Gastroesophageal sphincter (tissue), 4 donors: ENCODE data around the gene HMOX2. TPM values are rescaled to one million over a fixed set of nuclear protein-coding genes. Genes with fewer than 3 reads are reported as not detected.

Experiments
- ATAC-seq: fragments of 150-250 bp; one replicate; pipeline ENCODE4 v1.9.1; 2016; ENCODE audit warnings: mild to moderate bottlenecking, moderate library complexity
- H3K27ac ChIP-seq, 4 donors: fragments of 200-600 bp; sonication (generic) in 3 of 4; 1 replicate in 3 of 4; 2 replicates in 1 of 4; pipeline ENCODE4 v1.5.1; 2016 to 2019
- H3K27me3 ChIP-seq: fragments of 200-600 bp; sonication (generic); one replicate; pipeline ENCODE4 v1.5.1; 2019
- H3K36me3 ChIP-seq, 2 donors: fragments of 200-600 bp; sonication (generic); one replicate each; pipeline ENCODE4 v1.5.1; 2019; ENCODE audit warnings: control low read depth in 1 of 2
- H3K4me1 ChIP-seq, 3 donors: fragments of 200-600 bp; sonication (generic); 1 replicate in 2 of 3; 2 replicates in 1 of 3; pipeline ENCODE4 v1.5.1; 2016 to 2019; ENCODE audit warnings: control low read depth in 2 of 3
- H3K4me3 ChIP-seq, 2 donors: fragments of 200-600 bp; sonication (generic); one replicate each; pipeline ENCODE4 v1.5.1; 2019; ENCODE audit warnings: mild to moderate bottlenecking in 1 of 2, moderate library complexity in 1 of 2
- H3K9me3 ChIP-seq, 3 donors: fragments of 200-600 bp; sonication (generic); one replicate each; pipeline ENCODE4 v1.5.1; 2017 to 2019; ENCODE audit warnings: control low read depth in 2 of 3
- CTCF ChIP-seq, 4 experiments: fragments of 200-600 bp in 2 of 4; fragments of 450-650 bp in 2 of 4; sonication (generic) in 1 of 4; IDR thresholded peaks; one replicate each; pipeline ENCODE4 v1.5.1; 2017 to 2019; ENCODE audit warnings: antibody characterized with exemption in 4 of 4, mild to moderate bottlenecking in 2 of 4, moderate library complexity in 2 of 4
- EP300 ChIP-seq: sonication (generic); formaldehyde crosslinking; IDR thresholded peaks from one replicate; pipeline ENCODE4 v1.6.1; 2017; ENCODE audit warnings: antibody characterized with exemption, mild to moderate bottlenecking
- POLR2A ChIP-seq, 2 donors: fragments of 450-650 bp; IDR thresholded peaks; one replicate each; pipeline ENCODE4 v1.6.1; 2017; ENCODE audit warnings: antibody characterized with exemption in 2 of 2, mild to moderate bottlenecking in 2 of 2, moderate library complexity in 1 of 2
- POLR2AphosphoS5 ChIP-seq: sonication (generic); formaldehyde crosslinking; IDR thresholded peaks from one replicate; pipeline ENCODE4 v1.6.1; 2017; ENCODE audit warnings: antibody characterized with exemption
- WGBS, 2 donors: methylation state at CpG; one replicate each; pipeline ENCODE4 v1.1.5; 2018; ENCODE audit warnings: low coverage in 1 of 2; 5-methylcytosine and 5-hydroxymethylcytosine counted together
- total RNA-seq, 4 donors: library from RNA; depleted of rRNA; stranded (reverse); fragments of >200 nt; gene quantifications; one replicate each; pipeline ENCODE4 v1.1.0, GENCODE V29; 2016

HMOX2 gene
- total RNA-seq, 4 donors from 2014 or later: 26.3 to 66.3 (median 36.2) TPM

GRCh38 chr16:4525069-4525468 is 48.9 kb downstream of the HMOX2 start:
- no peak overlapping the region for H3K27ac ChIP-seq
- H3K36me3 ChIP-seq: peaks cover 0 to 20% of the 10 kb centered on the region in 2 donors
- no peaks in the 10 kb centered on the region for H3K27me3 ChIP-seq
- H3K4me1 ChIP-seq: peaks cover 0 to 58% (median 7%) of the 10 kb centered on the region in 3 donors
- H3K4me3 ChIP-seq: no peak overlapping the region
- H3K9me3 ChIP-seq: no peaks in the 10 kb centered on the region
- 51% methylated on average over 6 of the region's 7 CpGs; no CpG with 5 or more reads in 1 of the 2 donors for WGBS, 2 donors
- TF ChIP-seq CTCF (IDR thresholded peaks at IDR 0.05) (no peak), EP300 (no peak), POLR2AphosphoS5 (no peak), POLR2A (IDR thresholded peaks at IDR 0.05) (no peak)
- no peak for ATAC-seq

GRCh38 chr16:4525634-4526277 is 49.6 kb downstream of the HMOX2 start:
- no peak for TF ChIP-seq CTCF (IDR thresholded peaks at IDR 0.05)
- TF ChIP-seq POLR2A (IDR thresholded peaks at IDR 0.05): no peak
- no peak for TF ChIP-seq EP300
- TF ChIP-seq POLR2AphosphoS5: no peak
- Histone ChIP-seq H3K27me3 (no peaks in the 10 kb centered on the region), H3K9me3 (no peaks in the 10 kb centered on the region), H3K4me1 (peaks cover 0 to 58% (median 7%) of the 10 kb centered on the region in 3 donors), H3K27ac (no peak overlapping the region), H3K36me3 (peaks cover 0 to 20% of the 10 kb centered on the region in 2 donors), H3K4me3 (no peak overlapping the region)
- ATAC-seq: no peak
- WGBS, 2 donors: 60 to 79% methylated on average over 1 to 10 of the region's 13 CpGs

- Histone ChIP-seq H3K27ac (peak overlapping the region in 2 of 4 donors; percentile 34 to 43), H3K4me3 (no peak overlapping the region)
Measured at GRCh38 chr16:4529085-4530060, 53.2 kb downstream of the HMOX2 start.

GRCh38 chr16:4531811-4532210 is 55.6 kb downstream of the HMOX2 start:
- H3K4me1 ChIP-seq: peaks cover 0 to 34% (median under 1%) of the 10 kb centered on the region in 3 donors
- no peaks in the 10 kb centered on the region for H3K27me3 ChIP-seq
- TF ChIP-seq POLR2AphosphoS5: no peak
- no peak for TF ChIP-seq POLR2A (IDR thresholded peaks at IDR 0.05)
- TF ChIP-seq CTCF (IDR thresholded peaks at IDR 0.05): no peak
- no peak for TF ChIP-seq EP300
- WGBS, 2 donors: 80 to 85% methylated on average over 1 to 6 of the region's 8 CpGs
- H3K36me3 ChIP-seq: peaks cover 0 to 17% of the 10 kb centered on the region in 2 donors
- no peak overlapping the region for H3K4me3 ChIP-seq
- ATAC-seq: no peak
- no peak overlapping the region for H3K27ac ChIP-seq
- no peaks in the 10 kb centered on the region for H3K9me3 ChIP-seq

More at GRCh38 chr16:4529085-4530060, 53.2 kb downstream of the HMOX2 start:
- Histone ChIP-seq H3K4me1 (peaks cover 0 to 28% (median 0%) of the 10 kb centered on the region in 3 donors), H3K9me3 (no peaks in the 10 kb centered on the region), H3K27me3 (no peaks in the 10 kb centered on the region), H3K36me3 (peaks cover 0 to 17% of the 10 kb centered on the region in 2 donors)
- ATAC-seq: peak; percentile 40
- whole genome bisulfite sequencing, 2 donors: 35 to 36% methylated on average over 10 to 13 of the region's 16 CpGs
- TF ChIP-seq CTCF (IDR thresholded peaks at IDR 0.05): no peak
- no peak for TF ChIP-seq EP300
- no peak for TF ChIP-seq POLR2A (IDR thresholded peaks at IDR 0.05)
- TF ChIP-seq POLR2AphosphoS5: no peak
